ENCODE results near the gene SLC9A9. TPM values are rescaled to one million over a fixed set of nuclear protein-coding genes. Genes with fewer than 3 reads are reported as not detected.

SLC9A9 gene
- polyA plus RNA-seq, 1 of the 3 experiments (the other 2 are of a cell fraction), result 0.05 TPM

DNA sequence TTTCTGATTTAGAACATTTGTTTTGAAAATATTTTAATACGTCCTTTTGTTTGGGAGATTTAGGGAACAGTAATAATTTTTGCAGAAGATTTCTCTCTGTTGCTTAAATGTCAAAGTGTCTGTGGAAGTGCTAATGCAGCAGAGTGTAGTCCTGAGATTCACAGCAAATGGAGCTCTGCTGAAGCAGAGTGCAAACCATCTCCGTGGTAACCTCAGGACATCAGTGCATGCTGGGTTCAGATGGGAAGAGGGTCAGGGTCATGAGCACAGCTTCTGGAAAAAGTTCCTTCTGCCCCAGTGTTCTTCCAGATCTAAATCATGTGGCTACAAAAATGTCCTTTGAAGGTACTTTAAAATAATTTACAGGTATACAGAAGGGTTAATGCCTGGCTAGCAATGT, 39.9 kb upstream of the SLC9A9 start (continued):
- TF ChIP-seq TEAD4 (IDR thresholded peaks at IDR 0.05; ENCODE audit: borderline replicate concordance, insufficient read depth), result no peak
- no peak for TF ChIP-seq PBX3 (IDR thresholded peaks at IDR 0.05)
- TF ChIP-seq POLR2AphosphoS5 (IDR thresholded peaks at IDR 0.05; ENCODE audit: low read depth, low read length), result no peak
- TF ChIP-seq MEF2A (IDR thresholded peaks at IDR 0.05; ENCODE audit: borderline replicate concordance, low read depth), result no peak
- no peak for TF ChIP-seq USF1 (IDR thresholded peaks at IDR 0.05; ENCODE audit: borderline replicate concordance, low read depth)

GRCh38 chr3:143885780-143886427, 37.6 kb upstream of the SLC9A9 start:
- H3K36me3 ChIP-seq (replicated peaks in 1 of 2; ENCODE audit: control insufficient read depth in 1 of 2, insufficient read depth in 2 of 2, low read length in 1 of 2), result no peaks in the 10 kb centered on the region
- H3K9ac ChIP-seq, result no peak overlapping the region
- WGBS (ENCODE audit: low lambda C conversion rate), result 0% methylated on average over 1 of the region's 1 CpG
- CTCF ChIA-PET, result interaction anchor here (0.9 to 1.2 kb wide), 6 partner anchors 8 to 147 kb away, joined by 3 to 6 read pairs (median 3); no protein-coding TSS in a partner anchor
- no peak overlapping the region for H3K4me3 ChIP-seq (ENCODE audit: low read depth in 2 of 2, low read length in 1 of 2)
- no peaks in the 10 kb centered on the region for H3F3A ChIP-seq (replicated peaks; ENCODE audit: insufficient read depth)
- H3K9me3 ChIP-seq, result no peaks in the 10 kb centered on the region
- H3K27me3 ChIP-seq (ENCODE audit: insufficient read depth), result peaks cover 11% of the 10 kb centered on the region; the same call in 1 of the 2 replicates
- POLR2A ChIA-PET, result no interaction called here
- H3K27ac ChIP-seq (ENCODE audit: low read depth in 2 of 2, low read length in 1 of 2), result no peak overlapping the region
- H4K20me1 ChIP-seq (ENCODE audit: insufficient read depth), result no peaks in the 10 kb centered on the region
- no peaks in the 10 kb centered on the region for H3K9me2 ChIP-seq
- H3K4me1 ChIP-seq (ENCODE audit: control insufficient read depth in 1 of 2, insufficient read depth in 2 of 2, low read depth in 1 of 2, low read length in 1 of 2), result no peaks in the 10 kb centered on the region
- no peak overlapping the region for H3K4me2 ChIP-seq
- H3K79me2 ChIP-seq (ENCODE audit: insufficient read depth), result no peaks in the 10 kb centered on the region
- TF ChIP-seq, protein P1, sequence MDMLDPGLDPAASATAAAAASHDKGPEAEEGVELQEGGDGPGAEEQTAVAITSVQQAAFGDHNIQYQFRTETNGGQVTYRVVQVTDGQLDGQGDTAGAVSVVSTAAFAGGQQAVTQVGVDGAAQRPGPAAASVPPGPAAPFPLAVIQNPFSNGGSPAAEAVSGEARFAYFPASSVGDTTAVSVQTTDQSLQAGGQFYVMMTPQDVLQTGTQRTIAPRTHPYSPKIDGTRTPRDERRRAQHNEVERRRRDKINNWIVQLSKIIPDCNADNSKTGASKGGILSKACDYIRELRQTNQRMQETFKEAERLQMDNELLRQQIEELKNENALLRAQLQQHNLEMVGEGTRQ (IDR thresholded peaks at IDR 0.05; ENCODE audit: borderline replicate concordance, low read depth, low read length), result no peak
- TF ChIP-seq TEAD4 (IDR thresholded peaks at IDR 0.05; ENCODE audit: borderline replicate concordance, insufficient read depth) (no peak), SMC3 (IDR thresholded peaks at IDR 0.05; ENCODE audit: low read depth, low read length) (0 out of 2 replicates have a peak, but pooled peaks have one; percentile 19), CHD2 (IDR thresholded peaks at IDR 0.05; ENCODE audit: low read length, partially characterized antibody) (no peak), CTCF (IDR thresholded peaks at IDR 0.05) (peak; percentile 81), RAD21 (IDR thresholded peaks at IDR 0.05; ENCODE audit: low read length) (peak; percentile 60), TAF1 (IDR thresholded peaks at IDR 0.05; ENCODE audit: borderline replicate concordance, low read depth, low read length) (no peak)
- DNase-seq, result peak; percentile 26
- no peak overlapping the region for H2AFZ ChIP-seq (ENCODE audit: low read depth)

Data from SK-N-SH (cell line).